Measurements from ENCODE around the gene GIMAP8.

The GIMAP8 gene

GRCh38 chr7:150431839-150432658, 18.4 kb upstream of the GIMAP8 start:
- TF ChIP-seq CTCF (IDR thresholded peaks at IDR 0.05; ENCODE audit: insufficient read depth, low read depth, low read length, missing control alignments) = no peak
- DNase-seq (ENCODE audit: low read depth) = no peak
- no peak overlapping the region for H3K4me3 ChIP-seq (ENCODE audit: low read depth, low read length)

- H3K4me3 ChIP-seq (ENCODE audit: low read depth, low read length) = peak overlapping the region; percentile 92
- DNase-seq (ENCODE audit: low read depth) = peak; percentile 77
- no peak for TF ChIP-seq CTCF (IDR thresholded peaks at IDR 0.05; ENCODE audit: insufficient read depth, low read depth, low read length, missing control alignments)
These were observed 17.2 kb upstream of the GIMAP8 start for GRCh38 chr7:150432915-150433892.

- H3K4me3 ChIP-seq (ENCODE audit: low read depth, low read length) = peak overlapping the region; percentile 92
- no peak for DNase-seq (ENCODE audit: low read depth)
- no peak for TF ChIP-seq CTCF (IDR thresholded peaks at IDR 0.05; ENCODE audit: insufficient read depth, low read depth, low read length, missing control alignments)
These were observed 16.2 kb upstream of the GIMAP8 start for GRCh38 chr7:150434240-150434639.

GRCh38 chr7:150435047-150435389, 15.4 kb upstream of the GIMAP8 start:
- no peak for TF ChIP-seq CTCF (IDR thresholded peaks at IDR 0.05; ENCODE audit: insufficient read depth, low read depth, low read length, missing control alignments)
- peak; percentile 67 for DNase-seq (ENCODE audit: low read depth)
- peak overlapping the region; percentile 92 for H3K4me3 ChIP-seq (ENCODE audit: low read depth, low read length)

- H3K4me3 ChIP-seq (ENCODE audit: low read depth, low read length) = peak overlapping the region; percentile 92
- peak; percentile 98 for DNase-seq (ENCODE audit: low read depth)
These were observed 14.9 kb upstream of the GIMAP8 start for GRCh38 chr7:150435390-150436073.

More at GRCh38 chr7:150435390-150436073, 14.9 kb upstream of the GIMAP8 start:
- TF ChIP-seq CTCF (IDR thresholded peaks at IDR 0.05; ENCODE audit: insufficient read depth, low read depth, low read length, missing control alignments) = no peak

All from GM12865 (cell line).